22Rv1 (cell line): ENCODE data around the gene PYGO2.

ENCODE experiments used
- H3K27ac ChIP-seq: fragments of 450-650 bp; 2 replicates; pipeline ENCODE4 v1.5.1; 2017
- CTCF ChIP-seq: fragments of 450-650 bp; IDR thresholded peaks from 2 replicates; pipeline ENCODE4 v1.5.1; 2017; ENCODE audit warnings: mild to moderate bottlenecking
- ZFX ChIP-seq: fragments of 450-650 bp; IDR thresholded peaks from 2 replicates; pipeline ENCODE4 v1.6.1; 2017; ENCODE audit warnings: antibody characterized with exemption, borderline replicate concordance

The PYGO2 gene

GRCh38 chr1:154943649-154944400, 17.8 kb downstream of the PYGO2 start:
- no peak overlapping the region for H3K27ac ChIP-seq
- TF ChIP-seq ZFX (no peak), CTCF (peak; percentile 97)

GRCh38 chr1:154941333-154942013, 20.1 kb downstream of the PYGO2 start:
- H3K27ac ChIP-seq, result no peak overlapping the region
- TF ChIP-seq ZFX (no peak), CTCF (no peak)

- no peak for TF ChIP-seq CTCF
- no peak for TF ChIP-seq ZFX
- no peak overlapping the region for H3K27ac ChIP-seq
Measured at GRCh38 chr1:154940651-154941194, 20.9 kb downstream of the PYGO2 start.

- TF ChIP-seq ZFX (no peak), CTCF (no peak)
- H3K27ac ChIP-seq, result no peak overlapping the region
Measured at GRCh38 chr1:154940213-154940560, 21.4 kb downstream of the PYGO2 start.

- H3K27ac ChIP-seq, result peak overlapping the region; percentile 99
- no peak for TF ChIP-seq CTCF
- no peak for TF ChIP-seq ZFX
Measured at GRCh38 chr1:154938604-154939399, 22.8 kb downstream of the PYGO2 start.

GRCh38 chr1:154937988-154938386, 23.6 kb downstream of the PYGO2 start:
- TF ChIP-seq ZFX, result no peak
- TF ChIP-seq CTCF, result no peak
- peak overlapping the region; percentile 99 for H3K27ac ChIP-seq
